WERI-Rb-1 (cell line): Measurements from ENCODE around the gene LHPP.

Experiments
- DNase-seq: peaks from one replicate; pipeline ENCODE4 v3.0.0-alpha.2; 2020
- H3K27ac ChIP-seq: fragments of 250-450 bp; sonication (Bioruptor Pico); 2 replicates; pipeline ENCODE4 v1.5.1; 2020; ENCODE audit warnings: mild to moderate bottlenecking, moderate library complexity
- H3K27me3 ChIP-seq: fragments of 250-450 bp; sonication (Bioruptor Pico); 2 replicates; pipeline ENCODE4 v1.5.1; 2021; ENCODE audit warnings: mild to moderate bottlenecking, low read depth, moderate library complexity; ENCODE audit not compliant: insufficient read depth, severe bottlenecking
- H3K36me3 ChIP-seq: fragments of 250-450 bp; sonication (Bioruptor Pico); 2 replicates; pipeline ENCODE4 v1.5.1; 2020; ENCODE audit warnings: mild to moderate bottlenecking, moderate library complexity
- H3K4me3 ChIP-seq: 2 replicates; pipeline ENCODE4 v1.5.1; 2011; ENCODE audit warnings: low read depth, mild to moderate bottlenecking, control low read depth, low read length
- H3K9me3 ChIP-seq: fragments of 250-450 bp; sonication (Bioruptor Pico); 2 replicates; pipeline ENCODE4 v1.5.1; 2021; ENCODE audit warnings: mild to moderate bottlenecking, moderate library complexity; ENCODE audit not compliant: severe bottlenecking
- CTCF ChIP-seq: IDR thresholded peaks from 2 replicates; pipeline ENCODE4 v1.5.1; 2011; ENCODE audit warnings: low read depth, mild to moderate bottlenecking, control low read depth, inconsistent platforms, low read length

Gene LHPP

GRCh38 chr10:124508070-124508667, 46.5 kb downstream of the LHPP start:
- H3K4me3 ChIP-seq: no peak overlapping the region
- no peak for DNase-seq
- H3K27me3 ChIP-seq: no peaks in the 10 kb centered on the region
- no peaks in the 10 kb centered on the region for H3K9me3 ChIP-seq
- no peaks in the 10 kb centered on the region for H3K36me3 ChIP-seq
- TF ChIP-seq CTCF: no peak
- no peak overlapping the region for H3K27ac ChIP-seq

GRCh38 chr10:124508907-124509454, 47.4 kb downstream of the LHPP start:
- no peaks in the 10 kb centered on the region for H3K36me3 ChIP-seq
- no peaks in the 10 kb centered on the region for H3K9me3 ChIP-seq
- no peak for TF ChIP-seq CTCF
- H3K27ac ChIP-seq: no peak overlapping the region
- no peak for DNase-seq
- H3K4me3 ChIP-seq: no peak overlapping the region
- no peaks in the 10 kb centered on the region for H3K27me3 ChIP-seq

- H3K27me3 ChIP-seq: no peaks in the 10 kb centered on the region
- no peak overlapping the region for H3K27ac ChIP-seq
- no peak for TF ChIP-seq CTCF
- H3K9me3 ChIP-seq: no peaks in the 10 kb centered on the region
- DNase-seq: no peak
- H3K36me3 ChIP-seq: no peaks in the 10 kb centered on the region
- no peak overlapping the region for H3K4me3 ChIP-seq
These were observed 48.4 kb downstream of the LHPP start for GRCh38 chr10:124509880-124510632.

GRCh38 chr10:124510759-124511158, 49.1 kb downstream of the LHPP start:
- no peak overlapping the region for H3K27ac ChIP-seq
- H3K27me3 ChIP-seq: no peaks in the 10 kb centered on the region
- no peak for DNase-seq
- H3K4me3 ChIP-seq: no peak overlapping the region
- H3K36me3 ChIP-seq: no peaks in the 10 kb centered on the region
- no peaks in the 10 kb centered on the region for H3K9me3 ChIP-seq
- TF ChIP-seq CTCF: no peak

GRCh38 chr10:124511205-124512039, 49.8 kb downstream of the LHPP start:
- no peak for DNase-seq
- Histone ChIP-seq H3K27me3 (no peaks in the 10 kb centered on the region), H3K36me3 (no peaks in the 10 kb centered on the region), H3K27ac (no peak overlapping the region), H3K4me3 (no peak overlapping the region), H3K9me3 (no peaks in the 10 kb centered on the region)
- TF ChIP-seq CTCF: no peak
